Kidney (tissue), 14 donors: ENCODE data around the gene ZNF91. TPM values are rescaled to one million over a fixed set of nuclear protein-coding genes. Genes with fewer than 3 reads are reported as not detected.
"Not testable (repeated sequence)": the region's sequence is repeated elsewhere in the genome, so short reads cannot be mapped to it uniquely, and the experiment has no call there.

Experiments
- DNase-seq, 5 donors: peaks; one replicate each; pipeline ENCODE4 v3.0.0-alpha.2; 2013 to 2020
- FAIRE-seq: peaks from 2 replicates; lab custom pipeline; 2012; peaks lifted over from hg19 to GRCh38; lab: Jason Lieb, UNC
- H3K27ac ChIP-seq, 2 donors: one replicate each; pipeline ENCODE4 v1.7.0; 2013; ENCODE audit warnings: low read depth in 2 of 2, low read length in 2 of 2, inconsistent platforms in 1 of 2
- H3K27me3 ChIP-seq: one replicate; pipeline ENCODE4 v1.7.1; 2013; ENCODE audit warnings: low read length, inconsistent platforms; ENCODE audit not compliant: control insufficient read depth, insufficient read depth
- H3K36me3 ChIP-seq, 3 donors: one replicate each; pipeline versions ENCODE4 v1.7.0 to v1.7.1; 2013; ENCODE audit warnings: low read length in 3 of 3, control low read depth in 1 of 3, inconsistent platforms in 1 of 3; ENCODE audit not compliant: insufficient read depth in 3 of 3, control insufficient read depth in 2 of 3
- H3K4me1 ChIP-seq, 3 donors: one replicate each; pipeline versions ENCODE4 v1.7.0 to v1.7.1; 2013; ENCODE audit warnings: low read length in 3 of 3, inconsistent platforms in 1 of 3, low read depth in 1 of 3; ENCODE audit not compliant: control insufficient read depth in 2 of 3, insufficient read depth in 2 of 3
- H3K4me3 ChIP-seq, 3 donors: one replicate each; pipeline versions ENCODE4 v1.7.0 to v1.8.1; 2013; ENCODE audit warnings: low read length in 3 of 3, control low read depth in 1 of 3, inconsistent platforms in 1 of 3
- H3K9ac ChIP-seq, 3 donors: one replicate each; pipeline versions ENCODE4 v1.7.0 to v1.7.1; 2013; ENCODE audit warnings: low read length in 3 of 3, control low read depth in 1 of 3, inconsistent platforms in 1 of 3
- H3K9me3 ChIP-seq, 3 donors: one replicate each; pipeline versions ENCODE4 v1.7.0 to v1.7.1; 2013; ENCODE audit warnings: low read length in 3 of 3, control low read depth in 1 of 3, inconsistent platforms in 1 of 3; ENCODE audit not compliant: control insufficient read depth in 2 of 3, insufficient read depth in 1 of 3
- CTCF ChIP-seq: IDR thresholded peaks from 3 replicates; pipeline ENCODE4 v1.5.1; 2012; ENCODE audit warnings: mild to moderate bottlenecking, moderate library complexity, borderline replicate concordance; ENCODE audit not compliant: insufficient read depth; ENCODE audit errors: extremely low read depth
- intact Hi-C: fragments of 100-400 bp; cut with DNase I; formaldehyde crosslinking; loops from one replicate; pipeline ENCODE4 v1.11.1; 2022
- polyA plus RNA-seq: library from polyadenylated mRNA; stranded (reverse); fragments of 350-450 nt; fragmentation: Illumina TruSeq; extraction: RNeasy Lipid Tissue Mini Kit (QIAGEN cat#74804); gene quantifications from one replicate; pipeline ENCODE4 v1.2.3, GENCODE V29; 2014; ENCODE audit warnings: low read depth, low replicate concordance; ENCODE audit not compliant: insufficient read depth
- total RNA-seq: library from RNA; stranded (reverse); fragmentation: NEBNext Ultra II Directional; extraction: Animal tissue kit (Norgen Biotek cat#: 25700); gene quantifications from one replicate; pipeline ENCODE4 v1.2.1, GENCODE V29; 2021
- donor health status: control.
- donor health status: control.
- donor health status: control.
- donor health status: control.
- donor health status: control.
- donor health status: DM: yes; HTN: yes; CAD: no.
- donor health status: Normal renal cell carcinoma (clear cell type).

The ZNF91 gene
- total and polyA plus RNA-seq, 2 donors from 2014 or later: 16.3 to 68.5 TPM

- Histone ChIP-seq H3K9me3 (no peaks in the 10 kb centered on the region), H3K27me3 (no peaks in the 10 kb centered on the region), H3K36me3 (no peaks in the 10 kb centered on the region), H3K4me3 (no peak overlapping the region), H3K4me1 (no peaks in the 10 kb centered on the region), H3K9ac (no peak overlapping the region), H3K27ac (no peak overlapping the region)
- FAIRE-seq (no peak), DNase-seq (no peak)
- intact Hi-C loops: no loop called here
- TF ChIP-seq CTCF: no peak
Observed at GRCh38 chr19:23401086-23401610, 5.9 kb upstream of the ZNF91 start.

- no peaks in the 10 kb centered on the region for H3K9me3 ChIP-seq
- H3K36me3 ChIP-seq: no peaks in the 10 kb centered on the region
- FAIRE-seq: no peak
- no peak for TF ChIP-seq CTCF
- no peak overlapping the region for H3K4me3 ChIP-seq
- intact Hi-C loops: no loop called here
- no peaks in the 10 kb centered on the region for H3K27me3 ChIP-seq
- H3K9ac ChIP-seq: no peak overlapping the region
- H3K4me1 ChIP-seq: no peaks in the 10 kb centered on the region
- no peak for DNase-seq
- H3K27ac ChIP-seq: no peak overlapping the region
Observed at GRCh38 chr19:23399443-23399842, 4.2 kb upstream of the ZNF91 start.

GRCh38 chr19:23395722-23396117 lies 449 bp upstream of the ZNF91 start:
- H3K27ac ChIP-seq, H3K36me3 ChIP-seq, DNase-seq, H3K9me3 ChIP-seq, FAIRE-seq, intact Hi-C loops, H3K27me3 ChIP-seq: not testable (repeated sequence)
- Histone ChIP-seq H3K9ac (peak overlapping the region in 1 of 3 donors; percentile 88), H3K4me3 (peak overlapping the region in 2 of 3 donors; percentile 97), H3K4me1 (peaks cover 0 to 16% (median 8%) of the 10 kb centered on the region in 3 donors)

- intact Hi-C loops: no loop called here
- no peak for TF ChIP-seq CTCF
- H3K9me3 ChIP-seq: no peaks in the 10 kb centered on the region
- DNase-seq: peak in 4 of 5 donors; percentile 33 to 66 (median 51)
- peak overlapping the region; percentile 97 to 98 for H3K27ac ChIP-seq
- peak overlapping the region; percentile 88 to 98 (median 97) for H3K9ac ChIP-seq
- H3K36me3 ChIP-seq: no peaks in the 10 kb centered on the region
- no peak for FAIRE-seq
- H3K4me3 ChIP-seq: peak overlapping the region; percentile 97 to 99 (median 97)
- no peaks in the 10 kb centered on the region for H3K27me3 ChIP-seq
- H3K4me1 ChIP-seq: peaks cover 0 to 16% (median 10%) of the 10 kb centered on the region in 3 donors
Observed at GRCh38 chr19:23394511-23394910, 760 bp downstream of the ZNF91 start.
